Measurements from ENCODE around the gene C10orf62. TPM values are rescaled to one million over a fixed set of nuclear protein-coding genes. Genes with fewer than 3 reads are reported as not detected.
"Not testable (repeated sequence)": the region's sequence is repeated elsewhere in the genome, so short reads cannot be mapped to it uniquely, and the experiment has no call there.

C10orf62 gene
- total RNA-seq, 2 experiments from 2014 or later = not detected

DNA sequence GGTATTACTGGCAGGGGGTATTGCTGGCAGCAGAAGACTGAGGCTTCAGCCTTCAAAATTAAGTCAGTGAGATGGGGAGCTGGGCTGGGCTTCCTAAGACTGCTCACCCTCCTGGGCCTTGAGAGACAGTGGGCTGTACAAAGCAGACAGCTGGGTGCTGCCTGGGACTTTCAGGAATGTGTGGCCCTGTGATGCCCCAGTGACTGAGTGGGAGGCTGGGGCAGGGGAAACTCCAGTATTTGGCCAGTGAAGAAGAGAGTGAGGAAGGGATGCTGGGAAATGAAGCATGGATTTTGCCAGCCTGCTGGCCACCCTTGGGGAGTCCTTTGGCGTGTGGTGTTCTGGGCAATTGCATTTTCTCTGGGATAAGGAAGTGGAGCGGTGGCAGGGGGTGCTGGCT is 16.5 kb upstream of the C10orf62 start:
- ATAC-seq (no peak), DNase-seq (no peak)
- Mint-ChIP-seq H3K4me1 (ENCODE audit: low read depth) (no peaks in the 10 kb centered on the region), H3K36me3 (ENCODE audit: low read depth) (no peaks in the 10 kb centered on the region), H3K27me3 (no peaks in the 10 kb centered on the region), H3K9me3 (no peaks in the 10 kb centered on the region), H3K4me3 (no peak overlapping the region), H3K27ac (no peak overlapping the region)
- POLR2A ChIA-PET = no interaction called here
- CTCF ChIA-PET = interaction anchor here (0.8 to 4.6 kb wide), 14 partner anchors 9 to 114 kb away, joined by 3 to 26 read pairs (median 6); partner anchors contain the start of genes AVPI1 and HOGA1
- intact Hi-C loops (cut with micrococcal nuclease) = no loop called here
- TF ChIP-seq, protein P1, sequence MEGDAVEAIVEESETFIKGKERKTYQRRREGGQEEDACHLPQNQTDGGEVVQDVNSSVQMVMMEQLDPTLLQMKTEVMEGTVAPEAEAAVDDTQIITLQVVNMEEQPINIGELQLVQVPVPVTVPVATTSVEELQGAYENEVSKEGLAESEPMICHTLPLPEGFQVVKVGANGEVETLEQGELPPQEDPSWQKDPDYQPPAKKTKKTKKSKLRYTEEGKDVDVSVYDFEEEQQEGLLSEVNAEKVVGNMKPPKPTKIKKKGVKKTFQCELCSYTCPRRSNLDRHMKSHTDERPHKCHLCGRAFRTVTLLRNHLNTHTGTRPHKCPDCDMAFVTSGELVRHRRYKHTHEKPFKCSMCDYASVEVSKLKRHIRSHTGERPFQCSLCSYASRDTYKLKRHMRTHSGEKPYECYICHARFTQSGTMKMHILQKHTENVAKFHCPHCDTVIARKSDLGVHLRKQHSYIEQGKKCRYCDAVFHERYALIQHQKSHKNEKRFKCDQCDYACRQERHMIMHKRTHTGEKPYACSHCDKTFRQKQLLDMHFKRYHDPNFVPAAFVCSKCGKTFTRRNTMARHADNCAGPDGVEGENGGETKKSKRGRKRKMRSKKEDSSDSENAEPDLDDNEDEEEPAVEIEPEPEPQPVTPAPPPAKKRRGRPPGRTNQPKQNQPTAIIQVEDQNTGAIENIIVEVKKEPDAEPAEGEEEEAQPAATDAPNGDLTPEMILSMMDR (IDR thresholded peaks at IDR 0.05) = no peak

DNA sequence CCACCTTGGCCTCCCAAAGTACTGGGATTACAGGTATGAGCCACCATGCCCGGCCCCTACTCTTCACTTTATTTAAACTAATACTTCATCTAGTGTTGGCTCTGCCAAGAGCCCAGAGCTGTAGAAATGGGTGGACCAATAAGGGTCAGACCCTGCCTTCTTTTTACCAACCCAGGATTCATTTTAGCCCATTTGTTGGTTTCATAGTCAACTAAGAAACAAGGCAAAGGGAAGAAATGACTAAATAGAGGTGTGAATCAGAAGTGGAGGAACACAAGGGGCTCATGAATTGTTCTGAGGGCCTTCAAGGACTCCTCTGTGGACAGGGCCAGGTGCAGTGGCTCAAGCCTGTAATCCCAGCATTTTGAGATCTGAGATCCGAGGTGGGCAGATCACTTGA is 15.8 kb upstream of the C10orf62 start:
- intact Hi-C loops (cut with micrococcal nuclease) = no loop called here
- Mint-ChIP-seq H3K27me3 (no peaks in the 10 kb centered on the region), H3K27ac (no peak overlapping the region), H3K9me3 (no peaks in the 10 kb centered on the region), H3K4me1 (ENCODE audit: low read depth) (no peaks in the 10 kb centered on the region), H3K4me3 (no peak overlapping the region), H3K36me3 (ENCODE audit: low read depth) (no peaks in the 10 kb centered on the region)
- TF ChIP-seq, protein P1 (IDR thresholded peaks at IDR 0.05) = no peak
- ATAC-seq (peak; percentile 17), DNase-seq (no peak)
- ChIA-PET CTCF (interaction anchor here (1.6 to 1.8 kb wide), 2 partner anchors 10 to 113 kb away, joined by 4 read pairs; partner anchors contain the start of genes AVPI1 and HOGA1), POLR2A (no interaction called here)

DNA sequence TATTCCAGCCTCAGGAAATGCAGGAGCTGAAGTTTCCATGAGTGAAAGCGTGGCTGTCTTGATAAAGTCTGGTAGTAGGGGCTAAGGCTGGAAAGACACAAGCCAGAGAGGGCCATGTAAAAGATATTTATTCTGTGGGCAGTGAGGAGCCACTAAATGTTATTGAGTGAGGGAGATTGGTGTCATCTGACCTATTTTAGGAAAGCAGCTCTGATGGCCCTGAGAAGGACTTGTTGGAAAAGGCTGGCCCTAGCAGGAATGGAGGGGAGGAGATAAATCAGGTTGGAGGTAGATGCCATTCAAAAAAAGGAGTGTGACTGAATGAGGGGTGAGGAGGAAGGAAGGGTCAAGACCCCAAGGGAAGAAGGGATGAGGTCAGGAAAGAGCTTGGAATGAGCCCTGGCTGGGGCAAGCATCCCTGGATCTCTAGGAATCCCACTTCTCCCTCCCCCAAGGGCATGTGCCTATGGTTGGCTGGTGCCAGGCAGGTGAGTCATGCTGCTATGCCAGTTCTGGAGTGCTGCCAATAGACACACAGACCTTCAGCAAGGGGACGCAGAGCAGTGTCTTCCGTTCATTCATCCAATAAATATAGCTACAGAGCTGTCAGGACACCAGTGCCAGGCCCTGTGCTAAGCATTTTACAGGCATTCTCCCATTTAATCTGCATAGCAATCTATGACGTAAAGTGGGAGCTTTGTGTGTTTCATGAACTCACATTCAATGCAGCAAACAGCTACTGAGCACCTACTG is 15.0 kb upstream of the C10orf62 start:
- no peaks in the 10 kb centered on the region for H3K36me3 Mint-ChIP-seq (ENCODE audit: low read depth)
- TF ChIP-seq, protein P1 (IDR thresholded peaks at IDR 0.05) = no peak
- no peak overlapping the region for H3K27ac Mint-ChIP-seq
- intact Hi-C loops (cut with micrococcal nuclease) = no loop called here
- ATAC-seq (no peak), DNase-seq (no peak)
- ChIA-PET CTCF (interaction anchor here (0.9 to 1.8 kb wide), 5 partner anchors 9 to 157 kb away, joined by 3 to 4 read pairs (median 3); partner anchors contain the start of genes AVPI1 and HOGA1), POLR2A (interaction anchor here (0.6 kb wide), 1 partner anchor 160 kb away, joined by 3 read pairs; no protein-coding TSS in a partner anchor)
- H3K9me3 Mint-ChIP-seq = no peaks in the 10 kb centered on the region
- no peak overlapping the region for H3K4me3 Mint-ChIP-seq
- H3K4me1 Mint-ChIP-seq (ENCODE audit: low read depth) = no peaks in the 10 kb centered on the region
- no peaks in the 10 kb centered on the region for H3K27me3 Mint-ChIP-seq

DNA sequence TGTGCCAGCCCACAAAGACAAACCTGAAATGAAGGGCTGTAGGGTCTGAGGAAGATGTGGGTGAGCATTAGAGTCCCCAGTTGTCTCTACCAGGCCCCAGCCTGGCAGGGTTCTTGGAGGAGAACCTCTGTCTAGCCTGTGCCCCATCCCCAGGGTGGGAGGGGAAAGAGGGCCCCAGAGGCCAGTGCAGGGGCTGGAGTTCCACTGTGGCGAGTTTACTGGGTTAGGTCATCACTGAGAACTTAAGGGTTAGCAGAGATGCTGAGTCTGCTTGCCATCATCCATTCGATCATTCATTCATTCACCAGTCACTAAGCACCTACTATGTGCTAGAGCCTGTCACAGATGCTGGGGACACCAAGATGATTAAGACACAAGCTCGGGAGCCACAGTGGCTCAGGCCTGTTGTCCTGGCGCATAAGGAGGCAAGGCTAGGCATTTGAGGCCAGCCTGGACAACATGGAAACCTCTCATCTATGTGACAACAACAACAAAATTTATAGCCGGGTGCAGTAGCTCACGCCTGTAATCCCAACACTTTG is 14.3 kb upstream of the C10orf62 start:
- Mint-ChIP-seq H3K4me1 (ENCODE audit: low read depth) (no peaks in the 10 kb centered on the region), H3K27me3 (no peaks in the 10 kb centered on the region), H3K9me3 (no peaks in the 10 kb centered on the region), H3K27ac (no peak overlapping the region), H3K36me3 (ENCODE audit: low read depth) (no peaks in the 10 kb centered on the region), H3K4me3 (no peak overlapping the region)
- ATAC-seq = no peak
- TF ChIP-seq, protein P1 (IDR thresholded peaks at IDR 0.05) = no peak
- no peak for DNase-seq
- intact Hi-C loops (cut with micrococcal nuclease) = no loop called here
- ChIA-PET CTCF (interaction anchor here (0.9 to 1.5 kb wide), 4 partner anchors 21 to 156 kb away, joined by 3 read pairs; no protein-coding TSS in a partner anchor), POLR2A (no interaction called here)

DNA sequence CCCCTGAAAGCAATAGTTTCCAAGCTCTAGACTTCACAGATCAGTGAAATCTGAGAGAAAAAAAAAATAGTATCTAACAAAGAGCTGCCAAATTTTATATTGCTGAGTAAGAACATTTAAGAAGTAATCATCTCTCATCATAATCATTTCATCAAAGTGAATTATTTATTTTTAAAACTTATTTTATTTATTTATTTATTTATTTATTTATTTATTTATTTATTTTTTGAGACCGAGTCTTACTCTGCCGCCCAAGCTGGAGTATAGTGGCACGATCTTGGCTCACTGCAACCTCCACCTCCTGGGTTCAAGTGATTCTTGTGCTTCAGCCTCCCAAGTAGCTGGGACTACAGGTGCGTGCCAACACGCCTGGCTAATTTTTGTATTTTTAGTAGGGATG is 13.0 kb upstream of the C10orf62 start:
- DNase-seq; H3K4me3 Mint-ChIP-seq; H3K36me3 Mint-ChIP-seq (ENCODE audit: low read depth); intact Hi-C loops (cut with micrococcal nuclease); ATAC-seq; H3K4me1 Mint-ChIP-seq (ENCODE audit: low read depth); H3K9me3 Mint-ChIP-seq; H3K27me3 Mint-ChIP-seq; H3K27ac Mint-ChIP-seq: not testable (repeated sequence)
- ChIA-PET POLR2A (interaction anchor here (0.7 kb wide), 1 partner anchor 18 kb away, joined by 3 read pairs; no protein-coding TSS in a partner anchor), CTCF (interaction anchor here (0.6 to 1.0 kb wide), 3 partner anchors 12 to 29 kb away, joined by 3 to 4 read pairs (median 3); no protein-coding TSS in a partner anchor)

Measured in activated CD8-positive, alpha-beta T cell treated with anti-CD3 and anti-CD28 coated beads for 36 hours (primary cell).